HEK293 (cell line): Measurements from ENCODE around the gene DNAAF5.

Experiments used
- CTCF ChIA-PET: fragments of 350-600 bp; formaldehyde crosslinking; extraction: SDS; loops from one replicate; lab custom pipeline; 2021; ENCODE audit warnings: antibody characterized with exemption; lab: Yijun Ruan, JAX
- POLR2A ChIA-PET: fragments of 300-600 bp; formaldehyde crosslinking; extraction: SDS; loops from one replicate; lab custom pipeline; 2020; ENCODE audit warnings: antibody characterized with exemption, inconsistent platforms; lab: Yijun Ruan, JAX
- H3K27ac ChIP-seq: fragments of 200-500 bp; sonication (Bioruptor generic); 2 replicates; pipeline ENCODE4 v1.5.1; 2014; ENCODE audit warnings: low read depth, low read length, control low read depth, inconsistent platforms; ENCODE audit errors: extremely low read depth
- H3K36me3 ChIP-seq, 2 experiments: fragments of 200-500 bp in 1 of 2; sonication (Bioruptor generic) in 1 of 2; 1 replicate in 1 of 2; 2 replicates in 1 of 2; pipeline ENCODE4 v1.5.1; 2014 to 2017; ENCODE audit warnings: inconsistent platforms in 2 of 2, low read length in 2 of 2; ENCODE audit not compliant: control insufficient read depth in 2 of 2, insufficient read depth in 1 of 2
- H3K4me1 ChIP-seq: fragments of 200-500 bp; sonication (Bioruptor generic); 2 replicates; pipeline ENCODE4 v1.5.1; 2014; ENCODE audit warnings: mild to moderate bottlenecking, low read length, inconsistent platforms; ENCODE audit not compliant: control insufficient read depth, insufficient read depth
- H3K4me3 ChIP-seq: 2 replicates; pipeline ENCODE4 v1.5.1; 2011; ENCODE audit warnings: low read depth, mild to moderate bottlenecking, control low read depth, low read length, moderate library complexity
- H3K9me3 ChIP-seq: fragments of 200-500 bp; sonication (Bioruptor generic); 2 replicates; pipeline ENCODE4 v1.5.1; 2014; ENCODE audit warnings: low read depth, low read length, inconsistent platforms; ENCODE audit not compliant: control insufficient read depth, insufficient read depth
- CTCF ChIP-seq: fragments of 450-650 bp; formaldehyde crosslinking; IDR thresholded peaks from 2 replicates; pipeline ENCODE4 v1.5.1; 2016; ENCODE audit warnings: missing biosample characterization, missing genetic modification characterization
- PRDM2 ChIP-seq: fragments of 450-650 bp; formaldehyde crosslinking; IDR thresholded peaks from 2 replicates; pipeline ENCODE4 v1.5.1; 2016; ENCODE audit warnings: missing biosample characterization, missing genetic modification characterization, borderline replicate concordance
- PRDM4 ChIP-seq: fragments of 450-650 bp; formaldehyde crosslinking; IDR thresholded peaks from 2 replicates; pipeline ENCODE4 v1.5.1; 2017; ENCODE audit warnings: missing biosample characterization, missing genetic modification characterization
- ZNF155 ChIP-seq: fragments of 450-650 bp; formaldehyde crosslinking; IDR thresholded peaks from 2 replicates; pipeline ENCODE4 v1.5.1; 2016; ENCODE audit warnings: missing biosample characterization, missing genetic modification characterization
- ZNF202 ChIP-seq: fragments of 450-650 bp; formaldehyde crosslinking; IDR thresholded peaks from 2 replicates; pipeline ENCODE4 v1.5.1; 2016; ENCODE audit warnings: missing biosample characterization, missing genetic modification characterization, borderline replicate concordance
- ZNF398 ChIP-seq: fragments of 450-650 bp; formaldehyde crosslinking; IDR thresholded peaks from 2 replicates; pipeline ENCODE4 v1.5.1; 2017; ENCODE audit warnings: missing biosample characterization, missing genetic modification characterization
- ZNF473 ChIP-seq: fragments of 450-650 bp; formaldehyde crosslinking; IDR thresholded peaks from 2 replicates; pipeline ENCODE4 v1.5.1; 2017; ENCODE audit warnings: missing biosample characterization, missing genetic modification characterization
- ZNF518A ChIP-seq: fragments of 450-650 bp; formaldehyde crosslinking; conservative IDR thresholded peaks from 2 replicates; pipeline ENCODE4 v1.5.1; 2016; ENCODE audit warnings: low read depth, missing biosample characterization, missing genetic modification characterization
- ZNF561 ChIP-seq: fragments of 450-650 bp; IDR thresholded peaks from 2 replicates; pipeline ENCODE4 v1.5.1; 2018; ENCODE audit warnings: missing biosample characterization, missing genetic modification characterization, borderline replicate concordance
- ZNF600 ChIP-seq: fragments of 450-650 bp; formaldehyde crosslinking; IDR thresholded peaks from 2 replicates; pipeline ENCODE4 v1.5.1; 2016; ENCODE audit warnings: missing biosample characterization, missing genetic modification characterization
- ZNF747 ChIP-seq: fragments of 450-650 bp; formaldehyde crosslinking; IDR thresholded peaks from 2 replicates; pipeline ENCODE4 v1.5.1; 2016; ENCODE audit warnings: missing biosample characterization, missing genetic modification characterization

Gene DNAAF5

GRCh38 chr7:780516-780915 lies 54.0 kb downstream of the DNAAF5 start:
- H3K9me3 ChIP-seq: no peaks in the 10 kb centered on the region
- TF ChIP-seq ZNF600 (tag by site-specific recombination): no peak
- TF ChIP-seq PRDM4: no peak
- TF ChIP-seq ZNF473 (tag by site-specific recombination): no peak
- no peak for TF ChIP-seq ZNF202 (tag by site-specific recombination)
- no peak for TF ChIP-seq ZNF155
- no peak for TF ChIP-seq ZNF561 (tag by site-specific recombination)
- no peak for TF ChIP-seq ZNF398 (tag by site-specific recombination)
- TF ChIP-seq CTCF: no peak
- no peak for TF ChIP-seq PRDM2 (tag by site-specific recombination)
- TF ChIP-seq ZNF747 (tag by site-specific recombination): no peak
- no peak for TF ChIP-seq ZNF518A (tag by site-specific recombination)
- no peaks in the 10 kb centered on the region for H3K4me1 ChIP-seq
- peaks cover 20 to 83% of the 10 kb centered on the region in 2 experiments for H3K36me3 ChIP-seq
- ChIA-PET POLR2A (no interaction called here), CTCF (no interaction called here)
- H3K4me3 ChIP-seq: no peak overlapping the region
- no peak overlapping the region for H3K27ac ChIP-seq
